Muscle layer of duodenum (tissue), 2 donors: ENCODE results near the gene APBB2.

Experiments
- H3K27ac ChIP-seq: one replicate; pipeline ENCODE4 v1.7.0; 2013; ENCODE audit warnings: mild to moderate bottlenecking, low read length
- H3K27me3 ChIP-seq: one replicate; pipeline ENCODE4 v1.7.0; 2013; ENCODE audit warnings: low read depth, mild to moderate bottlenecking, control low read depth, low read length
- H3K36me3 ChIP-seq, 2 donors: one replicate each; pipeline ENCODE4 v1.7.0; 2013; ENCODE audit warnings: low read length in 2 of 2, control low read depth in 1 of 2, mild to moderate bottlenecking in 1 of 2; ENCODE audit not compliant: insufficient read depth in 2 of 2, control insufficient read depth in 1 of 2
- H3K4me1 ChIP-seq, 2 donors: one replicate each; pipeline ENCODE4 v1.7.0; 2013; ENCODE audit warnings: low read length in 2 of 2, mild to moderate bottlenecking in 2 of 2, control low read depth in 1 of 2, moderate library complexity in 1 of 2; ENCODE audit not compliant: insufficient read depth in 2 of 2, control insufficient read depth in 1 of 2
- H3K4me3 ChIP-seq, 2 donors: one replicate each; pipeline ENCODE4 v1.7.0; 2013; ENCODE audit warnings: low read length in 2 of 2, low read depth in 1 of 2, mild to moderate bottlenecking in 1 of 2
- H3K9me3 ChIP-seq, 2 donors: one replicate each; pipeline ENCODE4 v1.7.0; 2013; ENCODE audit warnings: low read length in 2 of 2, control low read depth in 1 of 2, mild to moderate bottlenecking in 1 of 2; ENCODE audit not compliant: control insufficient read depth in 1 of 2
- donor health status: healthy.

The APBB2 gene

GRCh38 chr4:40881096-40881495 lies 333.2 kb downstream of the APBB2 start:
- Histone ChIP-seq H3K4me3 (no peak overlapping the region), H3K9me3 (no peaks in the 10 kb centered on the region), H3K4me1 (no peaks in the 10 kb centered on the region), H3K36me3 (peaks cover 0 to 20% of the 10 kb centered on the region in 2 donors), H3K27me3 (no peaks in the 10 kb centered on the region), H3K27ac (no peak overlapping the region)

DNA sequence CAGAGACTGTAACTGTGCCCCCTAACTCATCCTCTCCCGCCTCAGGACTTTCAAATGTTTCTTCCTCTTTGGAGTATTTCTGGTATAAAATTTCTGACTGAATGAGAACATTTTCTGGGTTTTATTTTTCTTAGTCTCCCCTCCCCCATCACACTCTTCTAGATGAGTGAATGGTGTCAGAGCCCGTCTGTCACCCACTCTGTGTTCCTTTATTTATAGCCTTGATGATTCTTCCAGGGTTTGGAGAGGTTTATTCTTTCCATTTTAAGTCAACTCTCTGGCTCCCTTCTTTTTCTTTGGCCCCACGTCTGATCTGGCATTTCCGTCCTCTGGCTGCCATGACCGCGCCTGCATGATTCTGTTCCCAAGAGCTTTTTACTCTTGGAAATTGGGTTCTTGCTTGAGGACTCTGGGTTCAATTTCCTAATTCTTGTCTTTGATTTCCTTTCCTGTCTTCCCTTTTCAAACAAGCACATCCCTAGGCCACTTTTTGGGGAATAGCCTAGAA lies 335.7 kb downstream of the APBB2 start:
- no peak overlapping the region for H3K4me3 ChIP-seq
- H3K9me3 ChIP-seq = no peaks in the 10 kb centered on the region
- H3K4me1 ChIP-seq = no peaks in the 10 kb centered on the region
- H3K27ac ChIP-seq = no peak overlapping the region
- peaks cover 0 to 20% of the 10 kb centered on the region in 2 donors for H3K36me3 ChIP-seq
- no peaks in the 10 kb centered on the region for H3K27me3 ChIP-seq

GRCh38 chr4:40877081-40877480 lies 337.3 kb downstream of the APBB2 start:
- H3K36me3 ChIP-seq = peaks cover 3 to 12% of the 10 kb centered on the region in 2 donors
- H3K4me3 ChIP-seq = no peak overlapping the region
- H3K27ac ChIP-seq = no peak overlapping the region
- H3K4me1 ChIP-seq = no peaks in the 10 kb centered on the region
- no peaks in the 10 kb centered on the region for H3K9me3 ChIP-seq
- no peaks in the 10 kb centered on the region for H3K27me3 ChIP-seq

DNA sequence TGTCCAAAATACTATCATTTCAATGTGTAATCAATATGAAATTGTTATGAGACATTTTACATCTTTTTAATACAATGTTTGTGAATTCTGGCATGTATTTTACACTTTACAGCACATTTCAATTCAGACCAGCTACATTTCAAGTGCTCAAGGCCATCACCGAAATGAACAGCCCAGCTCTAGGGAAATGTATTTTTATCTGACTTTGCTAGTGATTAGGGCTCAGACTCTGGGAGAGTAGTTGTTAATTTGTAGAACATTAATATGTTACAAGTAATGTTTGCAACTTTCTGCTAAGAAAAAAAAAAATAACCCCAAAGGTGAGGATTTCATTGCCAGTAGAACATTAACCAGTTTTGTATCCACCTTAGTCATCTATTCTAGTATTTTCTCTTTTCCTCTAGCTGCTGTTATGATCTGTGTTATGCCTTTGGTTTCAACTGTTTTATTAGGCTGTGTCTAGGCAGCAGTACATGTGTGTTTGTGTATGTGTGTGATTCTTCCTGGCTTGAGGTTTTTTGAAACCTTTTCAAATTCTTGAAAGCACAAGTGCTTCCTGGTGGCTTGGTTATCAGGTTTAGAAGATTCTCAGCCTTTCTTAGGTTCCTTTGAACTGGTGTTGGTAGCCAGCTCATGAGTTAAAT lies 338.7 kb downstream of the APBB2 start:
- Histone ChIP-seq H3K9me3 (no peaks in the 10 kb centered on the region), H3K27me3 (no peaks in the 10 kb centered on the region), H3K4me3 (no peak overlapping the region), H3K36me3 (peaks cover 6 to 7% of the 10 kb centered on the region in 2 donors), H3K27ac (no peak overlapping the region), H3K4me1 (no peaks in the 10 kb centered on the region)

DNA sequence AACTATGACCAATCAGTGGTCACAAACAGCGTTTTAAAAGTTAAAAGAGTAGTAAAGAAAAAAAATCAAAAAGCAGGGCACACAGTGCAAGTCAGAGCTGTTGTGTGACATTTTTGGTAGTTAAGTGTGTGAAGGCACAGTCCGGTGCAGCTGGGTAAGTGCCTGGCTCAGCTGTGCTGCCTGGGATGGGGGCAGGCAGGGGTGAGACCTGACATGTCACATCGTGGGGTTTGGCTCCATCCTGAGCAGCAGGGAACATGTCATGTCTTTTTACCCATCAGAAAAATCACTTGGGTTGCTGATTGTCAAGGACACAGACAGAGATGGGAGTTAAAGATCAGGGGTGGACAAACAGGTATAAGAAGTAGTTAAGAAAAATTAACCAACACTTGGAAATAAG lies 339.4 kb downstream of the APBB2 start:
- Histone ChIP-seq H3K4me3 (no peak overlapping the region), H3K27ac (no peak overlapping the region), H3K27me3 (no peaks in the 10 kb centered on the region), H3K9me3 (no peaks in the 10 kb centered on the region), H3K36me3 (peaks cover 0 to 7% of the 10 kb centered on the region in 2 donors), H3K4me1 (no peaks in the 10 kb centered on the region)

DNA sequence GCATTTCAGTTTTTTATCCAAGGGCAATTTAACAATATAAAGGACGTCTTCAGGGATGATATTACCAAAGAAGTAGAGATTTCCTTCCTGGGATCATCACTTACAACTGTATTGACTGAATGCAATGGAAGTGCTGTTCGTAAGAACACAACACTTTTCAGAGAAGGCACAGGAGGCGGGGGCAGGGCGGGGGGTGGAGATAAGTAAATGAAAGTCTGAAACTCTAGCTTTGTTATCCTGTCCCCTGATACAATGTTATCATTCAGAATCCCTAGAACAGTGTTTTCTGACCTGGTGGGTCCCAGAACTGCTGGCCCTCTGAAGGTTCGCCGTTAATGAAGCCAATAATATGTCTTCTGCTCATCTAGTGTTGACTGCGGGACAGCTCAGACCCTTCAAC lies 340.0 kb downstream of the APBB2 start:
- no peaks in the 10 kb centered on the region for H3K9me3 ChIP-seq
- H3K4me1 ChIP-seq = no peaks in the 10 kb centered on the region
- H3K27me3 ChIP-seq = no peaks in the 10 kb centered on the region
- no peak overlapping the region for H3K4me3 ChIP-seq
- H3K27ac ChIP-seq = no peak overlapping the region
- peaks cover 0 to 7% of the 10 kb centered on the region in 2 donors for H3K36me3 ChIP-seq

- no peaks in the 10 kb centered on the region for H3K27me3 ChIP-seq
- H3K36me3 ChIP-seq = peaks cover 0 to 7% of the 10 kb centered on the region in 2 donors
- H3K4me3 ChIP-seq = no peak overlapping the region
- H3K27ac ChIP-seq = no peak overlapping the region
- H3K9me3 ChIP-seq = no peaks in the 10 kb centered on the region
- H3K4me1 ChIP-seq = no peaks in the 10 kb centered on the region
Observed at GRCh38 chr4:40871695-40872250, 342.6 kb downstream of the APBB2 start.

DNA sequence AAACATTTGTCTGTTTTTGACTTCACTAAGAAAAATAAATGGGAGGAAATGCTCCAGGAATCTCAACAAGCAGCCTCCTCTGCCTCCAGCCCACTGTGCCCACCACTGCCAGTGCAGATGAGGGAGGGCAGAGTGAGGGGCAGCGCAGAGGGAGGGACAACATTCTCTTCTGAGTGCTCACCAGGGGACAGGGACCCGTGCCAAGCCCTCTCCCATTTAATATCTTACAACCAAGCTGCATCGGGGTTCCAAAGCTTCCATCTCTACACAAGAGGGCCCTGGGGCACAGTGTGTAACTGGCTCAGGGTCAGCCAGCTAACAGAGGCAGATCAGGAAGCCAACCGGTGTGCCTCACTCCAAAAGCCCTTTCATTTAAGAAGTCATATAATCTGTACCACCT lies 344.2 kb downstream of the APBB2 start:
- Histone ChIP-seq H3K4me1 (no peaks in the 10 kb centered on the region), H3K4me3 (no peak overlapping the region), H3K27me3 (no peaks in the 10 kb centered on the region), H3K9me3 (no peaks in the 10 kb centered on the region), H3K36me3 (peaks cover 0 to 7% of the 10 kb centered on the region in 2 donors), H3K27ac (no peak overlapping the region)

GRCh38 chr4:40865696-40866095 lies 348.6 kb downstream of the APBB2 start:
- H3K4me1 ChIP-seq = no peaks in the 10 kb centered on the region
- H3K4me3 ChIP-seq = no peak overlapping the region
- H3K36me3 ChIP-seq = no peaks in the 10 kb centered on the region
- H3K9me3 ChIP-seq = no peaks in the 10 kb centered on the region
- H3K27me3 ChIP-seq = no peaks in the 10 kb centered on the region
- H3K27ac ChIP-seq = no peak overlapping the region

GRCh38 chr4:40864531-40864930 lies 349.8 kb downstream of the APBB2 start:
- H3K9me3 ChIP-seq = no peaks in the 10 kb centered on the region

DNA sequence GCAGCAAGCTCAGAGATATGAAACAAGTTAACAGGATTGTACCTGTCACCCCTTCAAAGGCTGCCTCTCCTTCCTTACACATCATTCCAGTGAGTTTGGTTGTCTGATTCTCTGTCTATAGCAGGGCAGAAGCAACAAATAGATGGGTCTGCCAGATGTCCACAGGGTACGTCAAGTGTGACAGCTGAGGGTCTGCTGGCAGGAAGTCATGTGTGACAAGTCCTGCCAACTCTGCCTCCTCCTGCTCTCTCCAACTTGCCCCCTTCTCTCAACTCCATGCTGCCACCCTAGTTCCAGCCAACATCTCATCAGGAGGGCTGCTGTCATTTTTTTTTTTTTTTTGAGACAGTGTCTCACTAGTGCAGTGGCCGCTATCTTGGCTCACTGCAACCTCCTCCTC lies 355.4 kb downstream of the APBB2 start:
- no peaks in the 10 kb centered on the region for H3K9me3 ChIP-seq
- no peak overlapping the region for H3K4me3 ChIP-seq
- peaks cover 0 to 5% of the 10 kb centered on the region in 2 donors for H3K36me3 ChIP-seq

More at GRCh38 chr4:40864531-40864930, 349.8 kb downstream of the APBB2 start:
- H3K27ac ChIP-seq = no peak overlapping the region
- no peaks in the 10 kb centered on the region for H3K4me1 ChIP-seq
- H3K4me3 ChIP-seq = no peak overlapping the region
- H3K27me3 ChIP-seq = no peaks in the 10 kb centered on the region
- H3K36me3 ChIP-seq = peaks cover 0 to 5% of the 10 kb centered on the region in 2 donors

More for the DNA sequence above, 355.4 kb downstream of the APBB2 start:
- H3K4me1 ChIP-seq = peaks cover 0 to 8% of the 10 kb centered on the region in 2 donors
- H3K27ac ChIP-seq = no peak overlapping the region
- H3K27me3 ChIP-seq = no peaks in the 10 kb centered on the region
